NCI-H82 treated with DMSO at 0.1 percent for 48 hours (cell line): ENCODE measurements around the gene INO80.
A peak's percentile ranks its signal among the peaks of the same experiment; 100 is the strongest.

Experiments used
- DNase-seq: peaks from one replicate; lab custom pipeline; 2025; ENCODE audit not compliant: unreplicated experiment; lab: John Stamatoyannopoulos, UW

INO80 gene

GRCh38 chr15:41006479-41006878, 109.6 kb downstream of the INO80 start:
- no peak for DNase-seq

- DNase-seq = no peak
Measured at GRCh38 chr15:41004490-41004889, 111.6 kb downstream of the INO80 start.

- DNase-seq = no peak
Measured at GRCh38 chr15:41001524-41002214, 114.4 kb downstream of the INO80 start.

- no peak for DNase-seq
Measured at GRCh38 chr15:40999190-40999589, 116.9 kb downstream of the INO80 start.

GRCh38 chr15:40995656-40996055, 120.4 kb downstream of the INO80 start:
- no peak for DNase-seq

- no peak for DNase-seq
Measured at GRCh38 chr15:40992825-40993224, 123.3 kb downstream of the INO80 start.

- DNase-seq = no peak
Measured at GRCh38 chr15:40992241-40992741, 123.8 kb downstream of the INO80 start.

GRCh38 chr15:40991355-40991754, 124.7 kb downstream of the INO80 start:
- peak; percentile 60 for DNase-seq

- DNase-seq = no peak
Measured at GRCh38 chr15:40990789-40991188, 125.3 kb downstream of the INO80 start.

GRCh38 chr15:40990080-40990479, 126.0 kb downstream of the INO80 start:
- DNase-seq = no peak

- no peak for DNase-seq
Measured at GRCh38 chr15:40988156-40988555, 127.9 kb downstream of the INO80 start.

- DNase-seq = no peak
Measured at GRCh38 chr15:40986820-40987219, 129.3 kb downstream of the INO80 start.

- no peak for DNase-seq
Measured at GRCh38 chr15:40985541-40986330, 130.3 kb downstream of the INO80 start.

- DNase-seq = no peak
Measured at GRCh38 chr15:40984964-40985363, 131.1 kb downstream of the INO80 start.

- no peak for DNase-seq
Measured at GRCh38 chr15:40984406-40984805, 131.7 kb downstream of the INO80 start.

- no peak for DNase-seq
Measured at GRCh38 chr15:40982855-40983254, 133.2 kb downstream of the INO80 start.

- no peak for DNase-seq
Measured at GRCh38 chr15:40981186-40981585, 134.9 kb downstream of the INO80 start.

GRCh38 chr15:40978562-40978961, 137.5 kb downstream of the INO80 start:
- DNase-seq = no peak

GRCh38 chr15:40978141-40978540, 137.9 kb downstream of the INO80 start:
- no peak for DNase-seq

GRCh38 chr15:40976819-40977218, 139.3 kb downstream of the INO80 start:
- DNase-seq = no peak

GRCh38 chr15:40974879-40975278, 141.2 kb downstream of the INO80 start:
- DNase-seq = no peak

- DNase-seq = no peak
Measured at GRCh38 chr15:40969363-40969762, 146.7 kb downstream of the INO80 start.
